SW480 (cell line): ENCODE data around the gene STAMBPL1.

ENCODE experiments used
- DNase-seq: peaks from one replicate; pipeline ENCODE4 v3.0.0-alpha.2; 2016; ENCODE audit warnings: low spot score

STAMBPL1 gene

DNA sequence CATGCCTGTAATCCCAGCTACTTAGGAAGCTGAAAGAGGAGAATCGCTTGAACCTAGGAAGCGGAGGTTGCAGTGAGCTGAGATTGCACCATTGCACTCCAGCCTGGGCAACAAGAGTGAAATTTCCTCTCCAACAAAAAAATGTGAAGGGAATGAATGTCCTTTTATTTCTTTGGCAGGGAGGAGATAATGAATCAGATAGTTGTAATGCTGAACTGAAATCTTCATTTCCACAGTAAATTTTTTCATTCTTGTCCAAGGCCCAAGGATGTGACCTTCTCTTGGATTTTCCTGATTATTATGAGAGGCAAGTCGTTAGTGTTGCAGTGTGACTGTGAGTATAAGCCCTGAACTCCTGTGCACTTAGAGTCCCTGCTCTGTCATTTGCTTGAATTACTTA, 13.6 kb downstream of the STAMBPL1 start:
- DNase-seq, result no peak

DNA sequence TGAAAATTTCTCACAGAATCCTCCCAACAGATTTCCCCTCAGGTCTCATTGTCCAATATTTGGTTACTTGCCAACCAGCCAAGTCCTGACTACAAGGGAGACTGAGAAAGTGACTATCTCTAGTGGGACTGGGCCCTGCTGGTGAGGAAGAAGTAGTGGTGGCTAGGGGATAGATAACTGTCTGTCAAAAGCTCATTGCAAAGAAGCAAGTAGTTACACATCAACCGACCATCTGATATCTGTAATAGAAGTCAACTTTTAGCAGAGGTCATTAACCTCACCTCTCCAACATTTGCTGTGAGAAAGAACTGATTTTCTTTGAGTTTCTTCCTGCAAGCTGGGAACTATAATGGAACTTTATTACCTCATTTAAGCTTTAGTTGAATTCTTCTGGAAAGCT, 15.2 kb downstream of the STAMBPL1 start:
- DNase-seq, result no peak

DNA sequence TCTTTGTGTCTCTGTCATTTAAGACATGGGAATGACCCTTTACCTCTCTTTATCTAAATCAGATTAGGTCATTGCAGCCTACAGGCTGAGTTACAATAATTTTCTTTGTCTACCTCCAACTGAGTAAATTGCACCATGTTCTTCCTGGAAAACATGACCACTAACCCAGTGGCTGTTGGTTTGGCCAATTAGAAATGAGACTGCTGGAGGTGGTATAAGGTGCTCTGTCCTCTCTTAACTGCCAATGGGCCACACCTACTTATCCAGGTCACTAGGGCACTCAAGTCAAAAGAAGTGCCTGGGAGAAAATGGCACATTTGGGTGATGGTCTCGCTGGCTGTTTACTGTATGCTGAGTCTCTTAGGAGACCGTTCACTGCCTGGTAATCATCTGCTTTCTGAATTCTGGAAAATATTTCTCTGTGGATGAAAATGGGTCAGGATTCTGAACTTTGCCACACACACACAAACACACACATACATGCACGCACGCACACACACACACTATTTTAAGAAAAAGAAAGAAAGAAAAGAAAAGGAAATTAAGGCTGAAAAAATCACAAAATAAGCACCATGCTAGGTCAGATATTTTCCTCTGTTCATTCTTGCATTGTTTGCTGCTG, 16.4 kb downstream of the STAMBPL1 start:
- DNase-seq, result peak; percentile 25

DNA sequence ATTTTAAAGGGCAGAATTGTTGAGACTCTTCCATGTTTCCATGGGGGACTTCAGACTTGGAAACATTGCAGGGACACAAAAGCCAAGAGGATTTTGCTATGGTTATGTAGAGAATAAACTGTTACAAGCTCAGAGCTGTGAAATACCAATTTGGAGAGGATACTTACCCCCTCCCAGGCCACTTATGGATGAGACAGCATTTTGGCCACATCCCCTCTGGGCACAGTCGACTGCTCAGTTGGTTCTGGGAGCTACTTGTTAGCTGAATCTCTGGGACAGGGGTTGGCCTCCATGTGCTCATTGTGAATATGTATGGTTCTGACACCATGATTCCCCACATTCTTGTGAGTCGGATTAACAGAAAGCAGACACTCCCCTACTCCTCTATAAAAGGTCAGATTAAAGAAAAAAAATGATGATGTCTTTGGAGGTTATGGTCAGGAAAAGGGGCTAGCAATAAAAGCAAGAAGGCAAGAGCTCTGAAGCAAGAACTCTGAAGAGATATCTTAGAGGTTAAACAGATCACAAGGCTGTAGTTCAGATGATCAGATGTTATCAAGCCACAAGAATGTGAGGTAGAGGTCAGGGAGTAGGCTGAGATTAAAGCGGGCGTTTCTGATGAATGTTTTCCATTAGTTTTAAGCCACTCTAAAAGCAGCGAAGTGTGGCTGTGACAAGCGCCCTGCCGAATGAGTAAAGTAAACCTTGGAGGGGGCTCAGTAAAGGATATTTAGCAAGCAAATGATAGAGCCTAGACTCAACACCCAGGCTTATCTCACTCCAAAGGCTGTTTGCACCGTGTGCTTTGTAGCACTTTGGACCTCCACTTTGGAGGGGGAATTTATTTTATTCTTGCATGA, 17.2 kb downstream of the STAMBPL1 start:
- peak; percentile 61 for DNase-seq

DNA sequence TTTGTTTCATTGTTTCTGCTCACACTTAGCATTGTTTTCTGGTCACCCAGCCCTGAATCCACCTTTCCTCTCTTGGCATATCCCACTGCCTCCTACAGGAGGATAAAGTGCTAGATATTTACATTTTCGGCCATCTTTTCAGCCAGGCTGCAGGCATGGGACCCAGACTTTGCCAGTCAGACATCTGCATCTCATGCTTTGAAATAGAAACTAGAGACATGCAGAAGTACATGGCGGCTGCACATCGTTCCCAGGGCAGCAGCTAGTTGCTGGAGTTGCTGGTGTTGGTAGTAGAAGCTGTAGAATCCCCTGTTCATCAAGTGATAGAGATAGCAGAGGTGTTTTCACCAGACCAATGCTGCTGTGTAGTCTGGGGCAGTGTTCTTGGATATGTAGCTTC, 18.7 kb downstream of the STAMBPL1 start:
- DNase-seq, result no peak

DNA sequence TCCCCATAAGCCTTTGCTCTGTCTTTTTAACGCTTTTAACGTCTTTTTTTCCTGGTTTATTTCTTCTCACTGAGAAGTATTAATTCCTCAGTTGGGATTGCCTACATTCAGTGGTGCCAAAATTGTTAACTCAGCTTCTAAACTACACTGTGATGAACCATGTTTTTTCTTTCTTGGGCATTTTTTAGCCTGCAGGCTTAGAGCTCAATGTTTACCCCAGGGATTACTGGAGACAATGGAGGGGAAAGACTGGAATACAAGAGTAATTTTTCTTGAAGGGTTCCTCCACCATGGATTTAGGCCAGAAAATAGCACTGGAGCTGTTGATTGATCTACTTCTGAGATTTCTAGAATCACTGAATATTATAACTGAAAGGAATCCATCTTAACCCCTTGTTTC, 19.8 kb downstream of the STAMBPL1 start:
- DNase-seq, result no peak

DNA sequence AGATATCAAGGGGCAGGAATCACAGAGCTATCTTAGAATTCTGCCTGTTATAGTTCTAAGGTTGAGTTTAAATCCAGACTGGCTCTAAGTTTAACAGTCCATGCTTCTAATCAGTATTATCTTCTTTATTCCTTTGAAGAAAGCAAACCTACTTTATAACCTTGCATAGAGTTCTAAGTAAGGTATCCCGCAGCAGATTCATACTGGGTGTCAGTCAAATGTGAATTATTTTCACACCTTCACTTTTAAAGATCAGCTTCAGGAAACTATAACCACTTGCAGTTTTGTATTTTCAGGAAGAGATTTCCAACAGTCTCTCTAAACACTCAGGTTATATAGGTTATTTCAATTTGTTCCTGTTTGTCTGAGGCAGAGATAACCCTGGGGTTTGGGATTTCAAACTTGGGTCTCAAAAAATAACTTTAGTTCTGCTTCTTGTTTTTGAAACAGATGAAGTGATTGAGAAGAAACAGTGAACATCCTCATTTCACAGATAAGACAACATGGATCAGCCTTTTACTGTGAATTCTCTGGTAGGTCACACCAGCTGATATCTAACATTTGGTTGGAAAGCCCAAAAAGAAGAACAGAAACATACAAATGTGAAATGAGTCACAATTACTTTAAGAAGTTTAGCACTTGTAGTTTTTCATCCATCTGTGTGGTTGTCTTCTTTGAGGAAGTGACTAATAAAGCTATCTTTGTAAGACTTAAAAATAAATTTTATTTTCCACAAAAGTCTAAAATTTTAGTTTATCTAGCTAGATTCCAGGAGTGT, 21.4 kb downstream of the STAMBPL1 start:
- DNase-seq, result no peak

DNA sequence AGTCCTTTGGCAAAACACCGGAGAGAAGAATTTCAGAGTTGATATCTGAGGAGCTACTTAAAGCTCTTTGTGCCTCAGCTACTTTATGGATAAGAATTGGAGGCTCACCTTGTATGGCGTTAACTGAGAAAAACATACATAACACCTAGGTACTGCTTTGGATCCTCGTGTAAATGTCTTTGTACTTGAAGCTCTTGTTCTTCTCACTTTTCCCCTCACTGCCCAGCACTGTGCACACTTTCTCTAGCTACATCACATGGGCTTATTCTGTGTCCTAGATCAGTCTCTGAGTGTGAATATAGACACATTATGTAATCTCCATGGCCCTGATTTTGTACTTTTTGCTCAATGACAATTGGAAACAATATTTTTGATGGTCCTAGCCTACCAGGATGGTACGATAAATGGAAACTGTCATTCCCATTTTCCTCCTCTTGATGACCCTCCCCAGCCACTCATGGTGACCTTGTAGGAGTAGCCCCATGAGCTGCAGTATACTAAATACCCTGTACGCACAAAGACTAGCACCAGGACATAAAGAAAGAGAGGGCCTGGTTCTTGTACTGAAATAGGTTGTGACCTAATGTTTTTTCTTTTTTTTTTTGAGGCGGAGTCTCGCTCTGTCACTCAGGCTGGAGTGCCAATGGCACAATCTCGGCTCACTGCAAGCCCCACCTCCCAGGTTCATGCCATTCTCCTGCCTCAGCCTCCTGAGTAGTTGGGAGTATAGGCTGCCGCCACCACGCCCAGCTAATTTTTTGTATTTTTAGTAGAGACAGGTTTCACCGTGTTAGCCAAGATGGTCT, 22.1 kb downstream of the STAMBPL1 start:
- no peak for DNase-seq

DNA sequence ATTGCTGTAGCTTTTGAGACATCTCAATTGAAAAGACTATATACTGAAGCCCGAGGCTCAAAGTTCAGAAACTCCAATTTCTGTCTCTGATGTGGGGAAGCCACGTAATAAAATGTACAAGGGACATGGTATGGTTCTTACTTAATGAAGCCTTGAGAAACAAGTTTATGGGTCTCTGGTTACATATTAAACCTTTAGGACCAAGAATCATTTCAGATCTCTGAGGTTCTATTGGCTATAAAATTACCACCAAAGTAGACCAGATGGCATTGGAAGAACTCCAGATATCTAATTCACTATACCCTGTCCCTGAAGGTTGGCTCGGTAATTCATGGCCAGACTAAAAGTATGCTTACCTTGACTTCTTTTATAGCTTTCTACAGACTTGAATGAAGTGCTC, 23.7 kb downstream of the STAMBPL1 start:
- DNase-seq, result peak; percentile 23

DNA sequence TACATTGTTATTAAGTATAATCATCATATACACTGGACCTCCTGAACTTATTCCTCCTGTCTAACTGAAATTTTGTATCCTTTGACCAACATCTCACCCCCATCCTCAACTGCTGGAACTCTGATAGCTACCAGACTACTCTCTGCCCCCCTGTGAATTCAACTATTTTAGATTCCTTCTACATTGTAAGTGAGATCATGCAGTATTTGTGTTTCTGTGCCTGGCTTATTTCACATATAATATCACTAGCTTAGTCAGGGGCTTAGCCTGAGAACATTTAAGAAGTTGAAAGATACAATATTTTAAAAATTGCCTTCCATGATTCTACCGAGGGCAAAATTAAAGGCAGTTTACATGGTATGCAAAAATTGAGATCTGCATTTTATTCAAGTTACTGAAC, 26.9 kb downstream of the STAMBPL1 start:
- DNase-seq, result no peak

DNA sequence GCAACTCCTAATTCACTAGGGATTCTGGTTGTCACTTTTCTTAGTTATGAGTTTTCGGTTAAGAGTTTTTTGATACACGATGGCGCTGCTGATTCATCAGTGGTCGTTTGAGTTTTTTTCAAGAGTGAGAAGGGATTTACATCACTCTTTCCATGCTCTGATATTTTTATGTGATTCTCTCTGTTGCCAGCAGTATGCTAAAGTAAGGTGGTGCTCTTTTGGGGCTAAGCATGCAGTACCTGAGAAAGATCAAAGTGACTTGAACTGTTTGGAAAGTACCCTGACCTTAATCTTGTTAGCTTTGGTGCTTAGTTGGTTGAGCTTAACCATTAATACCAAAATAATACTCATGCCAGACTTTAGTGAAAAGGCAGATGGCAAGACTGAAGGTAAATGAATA, 28.1 kb downstream of the STAMBPL1 start:
- no peak for DNase-seq

DNA sequence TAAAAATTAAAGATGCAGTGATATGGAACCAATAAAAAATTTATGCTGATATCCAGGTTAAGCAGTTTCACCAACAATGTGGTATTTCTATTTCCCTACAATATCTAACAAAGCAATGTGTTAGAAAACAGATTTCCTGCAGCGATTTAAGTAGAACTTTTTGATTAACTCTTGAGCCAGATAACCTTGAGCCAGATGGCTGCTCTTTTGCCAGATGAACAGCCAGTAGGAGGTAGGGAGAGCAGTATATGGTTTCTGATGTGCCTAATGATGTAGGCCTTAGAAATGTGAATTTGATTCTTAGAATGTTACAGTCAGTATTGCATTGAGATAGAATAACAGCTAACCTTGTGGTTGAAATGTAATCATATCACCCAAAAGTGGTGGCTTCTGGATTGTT, 31.1 kb downstream of the STAMBPL1 start:
- no peak for DNase-seq

DNA sequence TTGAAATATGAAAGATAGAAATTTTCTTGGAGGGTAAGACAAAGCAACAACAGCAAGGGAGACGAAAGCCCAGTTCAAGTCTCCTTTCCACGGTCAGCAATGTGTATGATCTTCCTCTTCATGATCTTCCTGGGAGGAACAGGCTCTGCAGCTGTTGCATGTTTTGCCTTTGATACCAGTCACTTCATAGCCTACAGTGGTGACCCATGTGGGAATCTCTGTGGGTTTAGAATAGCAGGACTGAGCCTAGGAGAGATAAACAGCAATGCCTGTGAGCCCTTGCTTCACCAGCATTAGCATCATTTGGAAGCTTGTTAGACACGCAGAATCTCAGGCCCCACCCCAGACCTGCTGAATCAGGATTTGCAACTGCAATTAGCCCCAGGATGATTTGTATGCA, 31.8 kb downstream of the STAMBPL1 start:
- no peak for DNase-seq

DNA sequence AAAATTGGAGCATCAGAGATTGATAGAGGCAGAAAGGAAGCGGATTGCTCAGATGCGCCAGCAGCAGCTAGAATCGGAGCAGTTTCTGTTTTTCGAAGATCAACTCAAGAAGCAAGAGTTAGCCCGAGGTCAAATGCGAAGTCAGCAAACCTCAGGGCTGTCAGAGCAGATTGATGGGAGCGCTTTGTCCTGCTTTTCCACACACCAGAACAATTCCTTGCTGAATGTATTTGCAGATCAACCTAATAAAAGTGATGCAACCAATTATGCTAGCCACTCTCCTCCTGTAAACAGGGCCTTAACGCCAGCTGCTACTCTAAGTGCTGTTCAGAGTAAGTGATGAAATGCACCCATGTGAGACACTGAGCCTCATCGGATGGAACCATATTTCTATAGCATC, 33.1 kb downstream of the STAMBPL1 start:
- no peak for DNase-seq

DNA sequence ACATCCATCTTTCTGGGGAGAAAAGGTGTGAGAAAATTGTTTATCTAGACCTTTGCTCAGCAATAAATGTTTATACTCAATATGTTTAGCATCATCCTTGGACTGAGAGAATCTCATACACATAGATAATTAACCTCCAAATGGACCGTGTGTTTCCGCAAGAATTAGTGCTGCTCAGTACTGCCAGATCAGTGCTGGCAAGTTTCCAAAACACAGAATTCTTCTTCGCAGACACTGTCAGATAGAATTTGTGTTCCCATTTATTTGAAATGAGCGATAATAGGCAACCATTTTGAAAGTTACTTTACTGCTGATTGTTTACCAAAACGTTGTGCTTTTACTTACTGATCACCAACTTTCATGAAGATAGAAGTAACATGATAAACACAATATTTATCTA, 33.7 kb downstream of the STAMBPL1 start:
- no peak for DNase-seq

DNA sequence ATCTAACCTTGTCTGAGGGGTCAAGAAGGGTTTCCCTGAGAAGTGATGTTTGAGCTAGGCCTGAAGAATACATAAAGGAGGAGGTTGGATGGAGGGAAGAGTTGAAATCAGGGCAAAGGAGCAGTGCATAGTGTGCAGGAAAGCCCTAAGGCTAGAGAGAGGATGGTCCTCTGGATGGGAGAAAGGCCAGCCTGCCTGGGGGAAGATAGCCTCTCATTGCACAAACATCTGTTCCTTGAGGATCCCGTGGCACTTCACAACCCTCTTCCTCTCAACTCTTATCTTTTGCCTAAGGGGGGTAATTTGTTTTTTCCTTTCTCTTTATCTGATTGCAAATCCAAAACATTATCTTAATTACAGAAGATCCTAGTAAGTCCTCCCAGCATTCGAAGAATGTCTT, 35.7 kb downstream of the STAMBPL1 start:
- DNase-seq, result no peak

DNA sequence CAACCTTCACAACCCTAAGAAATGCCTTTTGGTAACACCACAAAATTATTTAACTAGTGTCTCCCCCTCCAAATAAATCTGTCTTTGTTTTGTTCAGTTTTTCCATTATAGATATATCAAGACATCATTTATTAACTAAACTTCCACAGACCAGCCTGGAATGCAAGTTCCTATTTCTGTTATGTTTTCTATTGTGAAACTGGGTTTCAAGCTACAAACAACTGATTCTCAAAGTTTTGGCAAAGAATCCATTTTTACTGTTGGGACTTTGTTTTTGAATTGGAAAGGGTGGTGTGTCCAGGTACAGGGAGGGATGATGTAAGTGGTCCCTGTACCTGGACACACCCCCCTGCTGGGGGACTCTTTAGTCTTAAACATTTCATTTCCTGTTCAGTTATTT, 36.2 kb downstream of the STAMBPL1 start:
- no peak for DNase-seq

DNA sequence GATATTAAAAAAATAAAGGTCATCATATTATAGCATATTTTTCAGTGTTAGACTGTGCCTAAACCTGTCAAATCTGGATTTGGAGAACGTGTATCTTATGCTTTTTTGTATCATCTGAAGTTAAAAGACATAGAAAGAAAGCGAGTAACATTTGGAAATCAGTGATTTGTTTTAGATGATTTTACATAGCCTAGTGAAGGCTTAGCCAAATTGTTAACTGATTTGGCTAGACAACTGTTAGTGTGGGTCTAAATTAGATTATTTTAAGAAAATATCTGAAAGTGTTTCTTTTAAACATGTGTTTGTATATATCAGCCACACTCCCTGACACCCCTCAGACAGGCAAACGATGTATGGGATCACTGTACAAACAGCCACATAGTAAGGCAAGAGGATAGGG, 36.9 kb downstream of the STAMBPL1 start:
- no peak for DNase-seq

DNA sequence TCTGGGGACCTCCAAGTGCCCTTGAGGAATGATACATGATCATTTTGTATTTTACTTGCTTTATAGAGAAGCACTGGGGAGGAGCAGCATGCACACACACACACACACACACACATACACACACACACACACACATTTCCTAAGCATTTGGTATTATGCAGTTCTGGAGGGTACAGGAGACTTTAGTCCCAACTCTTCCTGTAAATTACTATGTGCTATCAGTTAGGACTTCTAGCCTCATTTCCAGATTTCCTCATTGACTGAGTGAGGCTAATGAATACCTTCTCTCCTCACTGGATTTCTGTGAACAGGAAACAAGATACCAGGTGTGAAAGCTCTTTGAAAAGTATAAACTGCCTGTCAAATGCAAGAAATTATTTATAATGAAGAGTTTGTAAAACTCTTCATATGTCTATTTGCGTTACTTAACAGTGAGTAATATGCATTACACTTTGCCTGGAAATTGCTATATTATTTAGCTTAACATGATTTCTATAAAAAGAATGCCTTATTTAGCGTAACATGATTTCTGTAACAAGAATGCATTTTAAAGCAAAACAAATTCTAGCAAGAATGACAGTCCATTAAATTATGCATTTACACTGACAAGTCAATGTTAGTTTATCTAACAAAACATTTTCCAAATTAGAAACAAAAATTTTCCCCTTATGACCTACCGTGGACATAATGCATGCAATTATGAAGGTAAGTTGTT, 38.3 kb downstream of the STAMBPL1 start:
- no peak for DNase-seq

DNA sequence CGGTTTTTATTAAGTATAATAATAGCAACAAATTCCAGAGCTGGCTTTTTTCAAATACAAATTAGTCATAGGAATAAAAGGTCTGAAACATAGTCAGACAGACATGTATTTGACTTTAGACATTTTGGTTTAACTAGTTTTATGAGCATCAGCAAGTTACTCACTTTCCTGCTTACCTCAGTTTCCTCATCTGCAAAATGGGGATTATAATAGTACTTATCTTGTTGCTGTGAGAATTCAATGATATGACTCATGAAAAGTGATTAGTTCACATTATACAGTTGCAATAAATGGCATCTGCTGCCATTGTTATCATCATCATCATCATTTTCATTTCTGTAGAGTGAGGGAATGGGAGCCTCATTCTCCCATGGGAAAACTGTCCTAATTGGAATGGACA, 39.0 kb downstream of the STAMBPL1 start:
- DNase-seq, result no peak

DNA sequence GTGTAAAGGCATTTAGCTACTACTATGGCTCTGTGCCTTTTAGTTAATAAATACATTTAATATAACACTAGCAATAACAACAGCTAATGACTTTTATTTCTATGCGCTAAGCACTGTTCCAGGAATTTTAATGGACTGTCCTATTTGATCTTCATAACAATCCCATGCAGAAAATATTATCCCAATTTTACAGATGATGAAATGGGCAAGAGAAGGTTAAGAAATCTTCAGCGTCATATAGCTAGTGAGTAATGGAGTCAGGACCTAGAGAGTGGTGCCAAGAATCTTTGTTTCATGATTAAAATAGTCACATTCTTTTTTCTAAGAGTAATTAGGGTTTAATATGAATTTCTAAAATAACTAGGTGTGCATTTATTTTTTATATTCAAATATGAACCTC, 40.2 kb downstream of the STAMBPL1 start:
- no peak for DNase-seq
